GM23338 (cell line): ENCODE measurements around the gene SLC35D2. TPM values are rescaled to one million over a fixed set of nuclear protein-coding genes. Genes with fewer than 3 reads are reported as not detected.

Experiments
- ATAC-seq: fragments of 200-7000 bp; cut with Tn5 transposase; 3 replicates; pipeline ENCODE4 v1.9.1; 2020
- DNase-seq: peaks from one replicate; pipeline ENCODE4 v3.0.0-alpha.2; 2015; ENCODE audit warnings: low spot score
- H2AFZ ChIP-seq: fragments of 200-600 bp; sonication (generic); 2 replicates; pipeline ENCODE4 v1.8.0; 2016; ENCODE audit warnings: antibody characterized with exemption, mild to moderate bottlenecking, moderate library complexity
- H3F3A ChIP-seq: fragments of 200-600 bp; sonication (generic); replicated peaks from 2 replicates; pipeline ENCODE4 v1.8.0; 2017; ENCODE audit warnings: antibody characterized with exemption, mixed run types, low read depth
- H3K27ac ChIP-seq: fragments of 200-600 bp; sonication (generic); 2 replicates; pipeline ENCODE4 v1.6.1; 2016; ENCODE audit warnings: low read depth
- H3K27me3 ChIP-seq: fragments of 200-600 bp; sonication (generic); 2 replicates; pipeline ENCODE4 v1.8.0; 2016; ENCODE audit warnings: mild to moderate bottlenecking, mixed run types, moderate library complexity; ENCODE audit not compliant: insufficient read depth
- H3K36me3 ChIP-seq: fragments of 200-600 bp; sonication (generic); 2 replicates; pipeline ENCODE4 v1.8.0; 2016; ENCODE audit warnings: mild to moderate bottlenecking; ENCODE audit not compliant: insufficient read depth
- H3K4me1 ChIP-seq: fragments of 200-600 bp; sonication (generic); 2 replicates; pipeline ENCODE4 v1.8.0; 2016; ENCODE audit warnings: mild to moderate bottlenecking, moderate library complexity; ENCODE audit not compliant: insufficient read depth
- H3K4me2 ChIP-seq: fragments of 200-600 bp; sonication (generic); 2 replicates; pipeline ENCODE4 v1.7.1; 2017; ENCODE audit warnings: mixed run types
- H3K4me3 ChIP-seq: fragments of 200-600 bp; sonication (generic); 2 replicates; pipeline ENCODE4 v1.6.1; 2016; ENCODE audit warnings: mixed run types
- H3K79me2 ChIP-seq: fragments of 200-600 bp; sonication (generic); replicated peaks from 2 replicates; pipeline ENCODE4 v1.8.0; 2017; ENCODE audit warnings: mild to moderate bottlenecking; ENCODE audit not compliant: insufficient read depth
- H3K9me2 ChIP-seq: fragments of 200-600 bp; sonication (generic); 2 replicates; pipeline ENCODE4 v1.8.0; 2017; ENCODE audit not compliant: insufficient read depth
- H4K20me1 ChIP-seq: fragments of 200-600 bp; sonication (generic); replicated peaks from 2 replicates; pipeline ENCODE4 v1.8.0; 2017; ENCODE audit warnings: mild to moderate bottlenecking; ENCODE audit not compliant: insufficient read depth
- H3K27ac Mint-ChIP-seq: 2 replicates; pipeline ENCODE4 v1.8.0; 2020; ENCODE audit warnings: inconsistent platforms, mild to moderate bottlenecking, moderate library complexity, mixed read lengths
- H3K27me3 Mint-ChIP-seq: 3 replicates; pipeline ENCODE4 v1.8.0; 2022; ENCODE audit warnings: low read depth, mild to moderate bottlenecking, moderate library complexity, mixed read lengths, inconsistent platforms; ENCODE audit not compliant: insufficient read depth, poor library complexity
- H3K36me3 Mint-ChIP-seq: 3 replicates; pipeline ENCODE4 v1.8.0; 2021; ENCODE audit warnings: low read depth, mild to moderate bottlenecking, inconsistent platforms, moderate library complexity, mixed read lengths
- H3K4me1 Mint-ChIP-seq: 3 replicates; pipeline ENCODE4 v1.8.0; 2020; ENCODE audit warnings: mild to moderate bottlenecking, inconsistent platforms, mixed read lengths
- H3K4me3 Mint-ChIP-seq: 3 replicates; pipeline ENCODE4 v1.8.0; 2021; ENCODE audit warnings: moderate library complexity, mild to moderate bottlenecking, inconsistent platforms, mixed read lengths
- H3K9me3 Mint-ChIP-seq: 3 replicates; pipeline ENCODE4 v1.8.0; 2020; ENCODE audit warnings: moderate library complexity, mild to moderate bottlenecking, inconsistent platforms, mixed read lengths
- CREB1 ChIP-seq: fragments of 250-450 bp; sonication (Bioruptor Pico); IDR thresholded peaks from 2 replicates; pipeline ENCODE4 v1.5.0; 2020; ENCODE audit warnings: low read depth, mild to moderate bottlenecking, moderate library complexity
- ETS1 ChIP-seq: IDR thresholded peaks from 2 replicates; pipeline ENCODE4 v1.6.1; 2016; ENCODE audit warnings: antibody characterized with exemption
- EZH2phosphoT487 ChIP-seq: fragments of 200-600 bp; sonication (generic); IDR thresholded peaks from one replicate; pipeline ENCODE4 v1.8.1; 2018; ENCODE audit warnings: antibody characterized with exemption; ENCODE audit not compliant: unreplicated experiment
- JUNB ChIP-seq: IDR thresholded peaks from one replicate; pipeline ENCODE4 v1.6.1; 2016; ENCODE audit warnings: antibody characterized with exemption; ENCODE audit not compliant: unreplicated experiment
- REST ChIP-seq: IDR thresholded peaks from one replicate; pipeline ENCODE4 v1.6.1; 2018; ENCODE audit warnings: antibody characterized with exemption; ENCODE audit not compliant: unreplicated experiment
- STAT1 ChIP-seq: IDR thresholded peaks from one replicate; pipeline ENCODE4 v1.6.1; 2016; ENCODE audit warnings: antibody characterized with exemption; ENCODE audit not compliant: unreplicated experiment
- ZNF114 ChIP-seq: fragments of 250-450 bp; sonication (Bioruptor Pico); IDR thresholded peaks from 2 replicates; pipeline ENCODE4 v1.5.0; 2020; ENCODE audit warnings: mild to moderate bottlenecking, moderate library complexity
- ZNF462 ChIP-seq: fragments of 250-450 bp; sonication (Bioruptor Pico); IDR thresholded peaks from 2 replicates; pipeline ENCODE4 v1.5.0; 2020; ENCODE audit warnings: mild to moderate bottlenecking, moderate library complexity
- polyA plus RNA-seq: library from polyadenylated mRNA; unstranded; fragments of >200 nt; fragmentation: Nextera tagmentation; extraction: Ambion mirVana; gene quantifications from 2 replicates; pipeline ENCODE4 v1.2.1, GENCODE V29; 2016
- total RNA-seq: library from RNA; depleted of rRNA; stranded (reverse); fragments of >200 nt; shearing (Covaris generic); gene quantifications from 2 replicates; pipeline ENCODE4 v1.2.3, GENCODE V29; 2014
- TF ChIP-seq, protein P1 (sequence below), 2 experiments: fragments of 200-600 bp in 1 of 2; sonication (generic) in 1 of 2; conservative IDR thresholded peaks; 2 replicates each; pipeline versions ENCODE4 v1.5.1 to v1.6.1; 2016 to 2017; ENCODE audit warnings: antibody characterized with exemption in 2 of 2, low read depth in 2 of 2, mild to moderate bottlenecking in 2 of 2, moderate library complexity in 1 of 2

The SLC35D2 gene
- total and polyA plus RNA-seq, 2 experiments from 2014 or later, result 8.2 to 14.4 TPM

DNA sequence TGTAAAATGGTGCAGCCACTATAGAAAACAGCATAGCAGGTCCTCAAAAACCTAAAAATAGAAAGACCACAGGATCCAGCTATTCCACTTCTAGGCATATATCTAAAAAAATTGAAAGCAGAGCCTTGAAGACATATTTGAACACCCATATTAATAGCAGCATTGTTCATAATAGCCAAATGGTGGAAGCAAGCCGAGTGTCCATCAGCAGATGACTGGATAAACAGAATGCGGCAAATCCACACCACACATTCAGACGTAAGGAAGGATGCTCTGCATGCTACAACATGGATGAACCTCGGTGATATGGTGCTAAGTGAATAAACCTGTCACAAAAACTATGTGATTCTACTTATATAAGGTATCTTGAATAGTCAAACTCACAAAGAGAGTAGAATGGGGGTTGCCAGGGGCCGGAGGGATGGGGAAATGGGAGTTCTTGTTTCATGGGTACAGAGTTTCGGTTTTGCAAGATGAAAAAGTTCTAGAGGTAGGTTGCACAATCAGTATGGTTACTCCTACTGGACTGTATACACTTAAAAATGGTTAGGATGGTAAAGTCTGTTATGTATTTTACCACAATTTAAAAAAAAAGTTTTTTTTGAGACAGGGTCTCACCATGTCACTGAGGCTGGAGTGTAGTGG is 64.5 kb downstream of the SLC35D2 start (continued):
- no peak for TF ChIP-seq REST
- TF ChIP-seq CREB1 (CRISPR knock-in tag), result no peak
- no peak for TF ChIP-seq EZH2phosphoT487
- no peak for TF ChIP-seq JUNB
- no peak for TF ChIP-seq ZNF114
- TF ChIP-seq, protein P1, sequence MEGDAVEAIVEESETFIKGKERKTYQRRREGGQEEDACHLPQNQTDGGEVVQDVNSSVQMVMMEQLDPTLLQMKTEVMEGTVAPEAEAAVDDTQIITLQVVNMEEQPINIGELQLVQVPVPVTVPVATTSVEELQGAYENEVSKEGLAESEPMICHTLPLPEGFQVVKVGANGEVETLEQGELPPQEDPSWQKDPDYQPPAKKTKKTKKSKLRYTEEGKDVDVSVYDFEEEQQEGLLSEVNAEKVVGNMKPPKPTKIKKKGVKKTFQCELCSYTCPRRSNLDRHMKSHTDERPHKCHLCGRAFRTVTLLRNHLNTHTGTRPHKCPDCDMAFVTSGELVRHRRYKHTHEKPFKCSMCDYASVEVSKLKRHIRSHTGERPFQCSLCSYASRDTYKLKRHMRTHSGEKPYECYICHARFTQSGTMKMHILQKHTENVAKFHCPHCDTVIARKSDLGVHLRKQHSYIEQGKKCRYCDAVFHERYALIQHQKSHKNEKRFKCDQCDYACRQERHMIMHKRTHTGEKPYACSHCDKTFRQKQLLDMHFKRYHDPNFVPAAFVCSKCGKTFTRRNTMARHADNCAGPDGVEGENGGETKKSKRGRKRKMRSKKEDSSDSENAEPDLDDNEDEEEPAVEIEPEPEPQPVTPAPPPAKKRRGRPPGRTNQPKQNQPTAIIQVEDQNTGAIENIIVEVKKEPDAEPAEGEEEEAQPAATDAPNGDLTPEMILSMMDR (conservative IDR thresholded peaks at IDR 0.05; ENCODE audit: low read depth in 2 of 2), result no peak
- TF ChIP-seq STAT1, result no peak

GRCh38 chr9:96317335-96317980 is 66.1 kb downstream of the SLC35D2 start:
- peaks cover 9% of the 10 kb centered on the region for H3K27me3 Mint-ChIP-seq
- peak; percentile 81 for ATAC-seq
- TF ChIP-seq ZNF462 (no peak), ETS1 (no peak)

More at GRCh38 chr9:96317335-96317980, 66.1 kb downstream of the SLC35D2 start:
- H3K4me1 Mint-ChIP-seq, result peaks cover 19% of the 10 kb centered on the region
- peaks cover 26% of the 10 kb centered on the region for H3K9me3 Mint-ChIP-seq
- H3K79me2 ChIP-seq, result no peaks in the 10 kb centered on the region
- H4K20me1 ChIP-seq, result no peaks in the 10 kb centered on the region
- no peak overlapping the region for H2AFZ ChIP-seq
- no peak overlapping the region for H3K4me2 ChIP-seq
- H3K4me1 ChIP-seq, result peaks cover 10% of the 10 kb centered on the region; the same call in 1 of the 2 replicates
- H3K27ac ChIP-seq, result no peak overlapping the region
- H3K9me2 ChIP-seq, result no peaks in the 10 kb centered on the region
- no peak overlapping the region for H3K4me3 Mint-ChIP-seq
- no peaks in the 10 kb centered on the region for H3K27me3 ChIP-seq
- DNase-seq, result peak; percentile 75
- H3K36me3 Mint-ChIP-seq, result peaks cover 22% of the 10 kb centered on the region
- no peak overlapping the region for H3K4me3 ChIP-seq
- H3K27ac Mint-ChIP-seq, result no peak overlapping the region
- H3K36me3 ChIP-seq, result 0 out of 2 replicates have a peak, but pooled peaks cover 6% of the 10 kb centered on the region
- no peaks in the 10 kb centered on the region for H3F3A ChIP-seq
